NCI-H526 (cell line): ENCODE results near the gene NOP14.
"Not testable (repeated sequence)": the region's sequence is repeated elsewhere in the genome, so short reads cannot be mapped to it uniquely, and the experiment has no call there.

Experiments
- DNase-seq, 2 experiments: peaks; one replicate each; lab custom pipeline; 2025; lab: John Stamatoyannopoulos, UW

NOP14 gene

DNA sequence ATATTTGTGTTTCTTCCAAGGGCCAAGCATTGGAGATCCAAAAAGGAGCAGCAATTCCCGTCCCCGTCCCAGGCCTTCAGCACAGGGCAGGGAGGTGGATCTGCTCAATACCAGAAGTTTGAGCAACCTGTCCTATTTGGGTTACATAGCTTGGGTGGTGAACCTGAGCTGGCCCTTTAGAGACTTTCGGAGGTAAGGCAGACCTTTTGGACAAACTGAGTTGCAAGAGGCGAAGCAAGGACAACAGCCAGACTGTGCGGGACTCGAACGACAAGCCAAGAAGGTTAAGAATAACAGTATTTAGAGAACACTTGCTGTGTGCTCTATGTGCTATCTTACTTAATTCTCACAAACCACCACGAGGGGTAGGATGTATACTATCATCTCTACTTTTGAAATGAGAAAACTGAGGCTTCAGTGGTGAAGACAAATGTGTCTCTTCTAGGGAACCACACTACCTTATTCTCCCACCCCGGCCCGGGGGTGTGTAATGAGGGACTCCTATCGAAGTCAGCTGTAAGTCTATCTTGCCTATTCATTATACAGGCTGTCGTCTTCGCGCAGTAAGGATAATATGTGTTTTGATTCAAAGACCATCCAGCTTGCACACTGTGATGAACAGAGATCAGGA is 1.3 kb downstream of the NOP14 start:
- DNase-seq, result peak in 1 of 2 experiments; percentile 55

DNA sequence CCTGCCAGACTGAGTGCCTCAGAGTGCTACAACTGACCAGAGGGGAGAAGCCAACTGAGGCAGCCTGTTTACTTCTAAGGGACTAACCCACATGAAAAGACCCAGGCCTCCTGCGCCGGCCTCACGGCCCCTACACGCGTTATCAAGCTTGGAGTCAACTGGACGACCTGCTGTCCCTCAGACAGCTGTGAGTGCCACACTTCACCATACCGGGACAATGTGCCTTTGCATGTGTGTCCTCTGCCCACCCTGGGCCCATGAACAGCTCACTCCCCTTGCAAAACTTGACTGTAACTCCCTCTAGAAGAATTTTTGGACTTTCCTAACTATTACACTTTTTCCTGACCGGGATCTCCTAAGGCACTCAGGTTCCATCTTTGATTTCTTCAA is 1.8 kb downstream of the NOP14 start:
- peak in 1 of 2 experiments; percentile 62 for DNase-seq

DNA sequence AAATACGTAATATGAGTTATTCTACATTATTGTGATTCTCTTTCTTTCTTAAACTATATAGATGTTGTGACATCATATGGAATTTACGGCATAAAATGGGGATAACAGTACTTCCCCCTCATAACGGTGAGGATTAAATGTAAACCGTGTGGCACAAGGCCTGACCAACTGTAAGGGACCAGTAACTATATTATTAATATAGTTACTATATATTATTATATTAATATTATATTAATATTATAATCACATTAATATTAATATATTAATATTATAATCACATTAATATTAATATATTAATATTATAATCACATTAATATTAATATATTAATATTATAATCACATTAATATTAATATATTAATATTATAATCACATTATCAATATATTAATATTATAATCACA is 2.8 kb downstream of the NOP14 start:
- not testable (repeated sequence) for DNase-seq

DNA sequence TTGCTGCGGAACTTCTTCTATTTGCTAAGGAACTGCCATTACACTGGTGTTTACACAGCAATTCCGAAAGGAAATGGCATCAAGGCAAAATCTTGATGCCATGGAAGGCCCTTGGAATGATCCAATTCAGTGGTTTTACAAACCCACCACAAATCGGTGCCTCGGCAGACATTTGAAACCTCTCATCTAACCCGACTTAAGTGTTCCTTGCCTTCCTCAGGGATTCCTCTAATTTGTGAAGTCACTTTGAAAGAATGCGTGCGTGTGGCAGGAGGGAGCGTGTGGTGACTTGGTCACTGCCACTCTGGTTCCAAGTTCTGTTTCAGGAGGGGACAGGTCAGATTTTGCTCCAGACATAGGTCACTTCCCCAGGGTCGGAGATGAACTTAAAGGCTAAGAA is 4.8 kb downstream of the NOP14 start:
- DNase-seq, result no peak

DNA sequence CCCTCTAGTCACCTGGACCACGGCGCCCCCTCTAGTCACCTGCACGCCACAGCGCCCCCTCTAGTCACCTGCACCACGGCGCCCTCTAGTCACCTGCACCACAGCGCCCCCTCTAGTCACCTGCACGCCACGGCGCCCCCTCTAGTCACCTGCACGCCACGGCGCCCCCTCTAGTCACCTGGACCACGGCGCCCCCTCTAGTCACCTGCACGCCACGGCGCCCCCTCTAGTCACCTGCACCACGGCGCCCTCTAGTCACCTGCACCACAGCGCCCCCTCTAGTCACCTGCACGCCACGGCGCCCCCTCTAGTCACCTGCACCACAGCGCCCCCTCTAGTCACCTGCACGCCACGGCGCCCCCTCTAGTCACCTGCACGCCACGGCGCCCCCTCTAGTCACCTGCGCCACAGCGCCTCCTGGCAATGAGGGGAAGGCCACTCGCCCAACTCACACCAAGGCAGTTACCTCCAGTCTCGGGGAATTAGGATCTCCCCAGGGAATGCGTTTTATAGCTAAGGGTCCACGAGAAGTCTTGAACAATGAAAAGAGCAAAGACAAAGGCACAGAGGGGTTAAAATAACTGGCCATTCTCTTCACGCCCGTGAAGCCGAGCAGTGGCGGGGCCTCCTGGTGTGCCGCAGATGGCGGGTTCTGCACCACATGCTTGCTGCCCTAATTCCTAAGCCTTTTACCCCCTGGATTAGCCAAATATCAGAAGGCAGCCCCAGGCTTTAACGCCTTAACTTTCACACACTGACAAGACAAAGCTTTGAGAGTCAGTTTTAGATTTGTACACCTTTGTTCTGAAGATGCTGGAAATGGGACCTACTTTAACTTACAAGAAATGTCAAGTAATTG is 7.8 kb downstream of the NOP14 start:
- not testable (repeated sequence) for DNase-seq

DNA sequence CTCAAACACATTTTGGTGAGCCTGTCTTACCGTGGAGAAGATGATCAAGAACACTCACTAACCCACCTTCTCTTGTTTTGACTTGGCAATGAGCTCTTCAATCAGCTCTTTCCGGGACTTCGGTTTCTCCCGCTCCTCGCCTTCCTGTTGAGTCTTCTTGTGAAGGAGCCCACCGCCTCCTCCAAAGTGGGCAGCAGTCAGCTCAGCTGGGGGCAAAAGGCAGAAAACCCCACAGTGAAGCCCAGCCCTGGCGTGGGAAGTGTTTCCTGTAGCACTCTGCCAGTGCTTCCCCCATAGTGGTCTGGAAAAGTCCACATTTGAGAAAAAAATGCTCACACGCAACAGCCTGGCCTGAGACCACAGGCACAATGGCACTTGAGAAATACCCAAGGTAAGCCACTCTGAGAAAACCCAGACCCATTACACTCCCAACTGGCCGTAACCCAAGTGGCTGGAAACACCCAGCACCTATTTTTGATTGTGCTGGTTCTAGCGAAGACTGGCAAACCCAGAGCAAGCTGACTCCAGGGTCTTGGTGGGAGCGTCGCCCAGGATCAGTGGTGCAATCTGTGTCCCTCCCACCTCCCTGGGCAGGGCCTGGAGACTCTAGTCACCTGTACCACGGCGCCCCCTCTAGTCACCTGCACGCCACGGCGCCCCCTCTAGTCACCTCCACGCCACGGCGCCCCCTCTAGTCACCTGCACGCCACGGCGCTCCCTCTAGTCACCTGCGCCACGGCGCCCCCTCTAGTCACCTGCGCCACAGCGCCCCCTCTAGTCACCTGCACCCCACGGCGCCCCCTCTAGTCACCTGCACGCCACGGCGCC is 8.6 kb downstream of the NOP14 start:
- DNase-seq, result peak in 1 of 2 experiments; percentile 50

DNA sequence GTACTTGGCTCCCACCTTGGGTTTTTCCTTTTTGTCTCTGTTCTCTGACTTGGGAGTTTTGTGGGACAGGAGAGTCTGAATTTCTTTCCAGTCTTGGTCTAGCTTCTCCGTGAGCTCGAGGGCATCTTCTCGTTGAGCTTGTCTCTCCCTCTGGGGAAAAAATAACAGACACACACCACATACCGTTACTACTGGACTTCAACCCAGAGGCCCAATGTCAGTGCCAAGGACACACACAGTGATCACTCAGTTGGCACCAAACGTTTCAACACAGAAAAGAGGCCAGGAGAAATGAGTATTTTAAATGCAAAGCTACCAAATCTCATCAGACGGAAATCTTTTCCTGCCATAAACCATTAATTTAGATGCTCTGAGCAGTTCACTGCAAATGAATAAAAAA is 9.7 kb downstream of the NOP14 start:
- no peak for DNase-seq

DNA sequence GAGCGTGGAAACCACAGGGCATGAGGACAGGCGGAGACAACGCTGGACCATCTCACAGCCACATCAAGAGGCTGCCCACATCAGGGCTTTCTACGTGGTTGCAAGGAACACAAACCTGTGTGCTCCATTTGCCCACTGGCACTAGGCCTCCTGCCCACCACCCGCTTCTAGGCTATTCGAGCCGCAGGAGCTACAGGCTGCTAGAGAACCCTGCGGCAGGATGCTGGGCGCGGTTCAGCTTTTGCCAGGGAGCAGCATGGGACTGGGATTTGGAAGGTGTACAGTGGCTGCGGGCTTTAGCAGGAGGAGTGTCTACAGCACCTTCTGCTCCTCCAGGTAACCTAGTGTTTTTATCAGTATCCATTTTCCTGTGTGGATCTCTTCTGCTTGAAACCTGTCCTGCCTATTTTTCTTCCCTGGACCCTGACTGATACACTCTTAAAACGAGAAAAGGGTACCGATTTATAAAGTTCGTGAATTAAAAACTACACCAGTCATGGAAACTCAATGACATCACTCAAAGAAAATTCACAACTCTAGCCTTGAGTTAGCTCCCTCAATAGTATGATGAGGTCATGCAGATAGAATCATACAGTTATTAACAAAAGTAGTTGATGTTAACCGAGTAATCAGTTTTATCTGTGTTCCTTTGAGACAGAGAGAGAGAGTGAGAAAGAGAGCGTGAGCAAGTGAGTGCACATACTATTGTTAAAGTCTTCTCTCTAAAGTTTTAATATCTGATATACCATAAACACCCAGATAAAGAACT is 12.8 kb downstream of the NOP14 start:
- no peak for DNase-seq

DNA sequence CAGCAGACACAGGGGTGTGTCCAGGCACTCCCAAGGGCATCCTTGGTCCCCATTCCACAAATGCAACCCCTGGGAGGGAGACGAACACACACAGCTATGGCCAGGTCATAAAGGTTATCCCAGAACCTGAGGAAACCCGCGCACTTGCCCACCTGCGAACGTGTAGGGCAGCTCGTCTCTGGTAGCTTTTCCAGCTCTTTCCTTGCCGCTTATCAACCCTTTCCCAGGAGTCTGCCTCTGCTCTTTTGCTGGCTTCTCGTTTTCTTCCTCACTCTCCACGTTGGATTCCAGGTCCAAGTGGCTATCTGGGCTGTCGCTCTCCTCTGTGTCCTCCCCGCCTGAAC is 13.5 kb downstream of the NOP14 start:
- DNase-seq, result no peak

DNA sequence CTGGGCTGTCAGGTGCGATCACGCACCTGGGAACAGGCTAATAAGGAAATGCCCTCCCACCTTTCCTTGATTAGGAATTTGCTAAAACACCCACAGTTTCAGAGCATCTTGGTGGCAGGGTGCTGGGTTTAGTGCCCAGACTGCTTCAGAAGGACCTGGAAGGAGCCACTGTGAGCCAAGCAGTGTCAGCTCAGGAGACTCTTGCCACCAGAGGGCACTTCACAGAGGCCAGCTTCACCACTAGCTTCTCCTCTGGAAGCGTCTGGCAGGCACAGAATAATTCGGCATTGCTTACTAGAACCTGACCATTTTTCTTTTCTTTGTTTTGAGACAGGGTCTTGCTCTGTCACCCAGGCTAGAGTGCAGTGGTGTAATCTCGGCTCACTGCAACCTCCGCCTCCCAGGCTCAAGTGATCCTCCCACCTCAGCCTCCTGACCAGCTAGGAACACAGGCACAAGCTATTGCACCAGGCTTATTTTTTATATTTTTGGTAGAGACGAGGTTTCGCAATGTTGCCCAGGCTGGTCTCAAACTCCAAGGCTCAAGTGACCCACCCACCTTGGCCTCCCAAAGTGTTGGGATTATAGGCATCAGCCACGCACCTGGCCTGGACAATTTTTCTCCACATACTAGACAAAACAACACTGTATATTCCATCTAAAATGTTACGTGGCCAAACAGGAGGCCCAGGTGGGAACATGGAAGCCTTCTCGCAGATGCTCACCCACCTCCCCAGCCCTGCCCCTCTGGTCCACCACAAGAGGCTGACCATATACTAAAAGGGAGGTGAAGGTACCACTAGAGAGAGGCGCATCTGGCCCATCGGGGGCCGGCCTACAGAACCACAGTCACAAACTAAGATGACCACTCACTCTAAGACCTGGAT is 14.1 kb downstream of the NOP14 start:
- no peak for DNase-seq

DNA sequence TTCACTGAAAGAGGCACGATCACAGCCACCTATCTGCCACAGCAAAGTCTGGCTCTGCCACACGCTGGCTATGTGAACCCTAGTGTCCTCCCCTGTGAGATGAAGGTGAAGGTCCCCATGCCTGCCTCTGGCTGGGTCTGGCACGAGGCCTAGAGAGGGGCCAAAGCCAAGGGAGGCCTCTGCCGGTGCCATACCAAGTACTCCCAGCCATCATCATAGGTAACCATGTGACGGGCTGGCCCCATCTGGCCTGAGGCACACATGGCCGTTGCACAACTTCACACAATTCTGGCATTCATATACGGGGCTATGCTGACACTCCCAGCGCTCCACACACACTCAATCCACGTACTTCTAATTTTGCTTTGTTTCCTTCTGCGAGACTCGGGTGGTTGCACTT is 15.3 kb downstream of the NOP14 start:
- no peak for DNase-seq

DNA sequence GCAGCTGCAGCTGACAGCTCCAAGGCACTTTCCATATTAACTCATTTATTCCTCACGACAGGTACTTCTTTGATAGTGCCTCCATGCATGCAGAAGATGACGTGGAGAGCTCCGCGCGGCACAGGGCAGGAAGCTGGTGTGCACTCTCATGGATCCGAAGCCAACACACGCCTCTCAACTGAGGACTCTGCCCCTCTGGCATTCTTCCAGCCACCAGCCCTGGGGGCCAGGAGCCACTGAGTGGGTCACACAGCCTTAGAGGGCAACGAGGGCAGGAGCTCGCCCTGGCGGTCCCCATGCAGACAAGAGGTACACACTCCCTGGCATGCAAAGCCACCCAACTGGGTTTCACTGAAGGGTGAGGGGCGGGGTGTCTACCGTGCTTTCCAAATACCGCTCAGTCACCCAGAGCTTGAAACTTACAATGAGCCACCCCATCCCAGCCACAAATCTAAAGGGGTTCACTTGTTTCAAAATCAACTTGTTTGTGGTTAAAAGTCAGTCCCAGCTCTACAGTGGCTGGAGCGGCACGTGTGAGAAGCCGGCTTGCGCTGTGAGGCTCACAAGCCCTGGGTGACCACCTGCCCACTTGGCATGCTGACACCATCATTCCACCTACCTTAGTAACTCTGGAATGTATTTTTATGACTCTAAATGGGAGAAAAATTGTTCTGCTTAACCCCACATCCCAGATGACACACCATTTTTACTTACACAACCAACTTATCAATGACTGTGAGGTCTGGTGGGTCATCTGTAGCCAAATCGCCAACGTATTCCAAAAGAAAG is 16.2 kb downstream of the NOP14 start:
- no peak for DNase-seq

DNA sequence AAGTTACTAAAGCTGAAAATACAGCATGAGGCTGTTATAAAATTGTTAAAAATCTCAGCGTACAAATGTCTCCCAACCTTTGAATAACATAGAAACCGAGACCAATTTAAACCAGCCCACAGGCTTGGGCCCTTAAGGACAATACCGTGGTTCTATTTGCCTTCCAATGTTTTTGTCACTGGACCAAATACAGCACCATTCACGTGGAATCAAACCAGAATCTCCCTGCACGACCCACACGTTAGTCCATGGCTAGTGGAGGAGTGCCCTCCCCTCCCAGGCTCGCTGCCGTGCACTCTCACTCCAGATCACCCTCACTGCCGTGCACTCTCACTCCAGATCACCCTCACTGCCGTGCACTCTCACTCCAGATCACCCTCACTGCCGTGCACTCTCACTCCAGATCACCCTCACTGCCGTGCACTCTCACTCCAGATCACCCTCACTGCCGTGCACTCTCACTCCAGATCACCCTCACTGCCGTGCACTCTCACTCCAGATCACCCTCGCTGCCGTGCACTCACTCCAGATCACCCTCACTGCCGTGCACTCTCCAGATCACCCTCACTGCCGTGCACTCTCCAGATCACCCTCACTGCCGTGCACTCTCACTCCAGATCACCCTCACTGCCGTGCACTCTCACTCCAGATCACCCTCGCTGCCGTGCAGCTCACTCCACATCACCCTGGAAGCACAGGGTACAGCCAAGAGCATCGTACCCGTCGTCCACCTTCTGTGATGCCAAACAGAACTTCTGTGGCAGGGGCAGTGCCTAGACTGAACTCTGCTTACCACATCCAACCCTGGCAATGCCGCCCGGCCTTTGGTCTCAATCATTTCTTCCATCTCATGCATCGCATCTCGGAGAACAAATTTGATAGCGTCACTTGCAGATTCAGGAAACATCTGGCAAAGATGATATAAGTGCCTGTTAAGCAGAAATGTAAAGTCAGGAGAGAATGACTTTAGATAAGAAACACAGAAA is 17.3 kb downstream of the NOP14 start:
- not testable (repeated sequence) for DNase-seq

DNA sequence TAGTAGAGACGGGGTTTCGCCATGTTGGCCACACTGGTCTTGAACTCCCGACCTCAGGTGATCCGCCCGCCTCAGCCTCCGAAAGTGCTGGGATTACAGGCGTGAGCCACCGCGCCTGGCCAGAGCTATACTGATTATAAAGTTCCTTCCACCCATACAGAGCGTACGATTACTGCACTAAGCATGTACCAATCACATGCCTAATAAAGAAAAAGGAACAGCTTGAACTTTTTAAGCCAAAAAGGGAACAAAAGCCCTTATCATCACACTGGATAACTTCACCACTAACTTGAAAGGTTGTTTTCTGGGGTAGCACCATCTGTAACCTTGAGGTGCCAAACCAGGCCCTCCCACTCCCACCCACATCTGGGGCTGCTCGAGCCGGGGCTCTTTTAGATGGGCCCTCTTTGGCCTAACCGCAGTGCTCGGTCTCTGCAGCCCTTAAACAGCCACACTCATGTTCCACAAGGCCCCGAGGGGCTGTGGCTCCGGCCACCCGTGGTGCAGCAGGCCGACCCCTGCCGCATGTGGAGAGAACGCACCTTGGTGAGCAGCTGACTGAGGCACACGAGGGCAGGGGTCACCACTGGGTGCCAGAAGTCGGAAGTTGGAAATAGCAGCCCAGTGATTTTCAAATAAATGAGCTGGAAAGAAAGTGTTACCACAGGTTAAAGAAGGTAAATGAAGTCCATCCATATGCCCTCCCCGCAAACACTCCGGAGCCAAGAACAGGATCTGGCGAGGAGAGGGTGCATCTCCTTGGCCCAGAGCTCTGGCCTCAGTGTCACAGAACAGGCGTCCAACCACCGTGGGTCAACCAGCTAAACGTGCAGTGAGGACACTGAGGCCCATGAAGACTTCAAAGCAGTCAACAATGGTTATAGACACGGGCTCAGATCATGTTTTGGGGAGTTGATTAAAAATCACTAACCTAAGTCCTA is 18.4 kb downstream of the NOP14 start:
- no peak for DNase-seq

DNA sequence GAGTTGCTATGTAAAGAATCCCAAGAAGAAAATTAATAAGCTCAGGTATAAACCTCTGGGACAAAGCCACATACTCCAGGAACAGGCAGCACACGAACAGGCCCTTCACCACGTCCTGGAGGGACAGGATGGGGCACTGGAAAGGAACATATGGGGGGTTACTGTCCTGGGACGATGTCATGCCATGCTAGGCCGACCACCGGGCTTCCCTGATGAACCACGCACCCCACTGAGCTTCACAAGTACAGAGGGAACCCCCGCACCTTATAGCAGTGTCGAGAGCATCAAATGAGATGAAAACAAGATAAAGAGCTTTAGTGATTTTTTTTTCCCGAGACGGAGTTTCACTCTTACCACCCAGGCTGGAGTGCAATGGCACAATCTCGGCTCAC is 19.1 kb downstream of the NOP14 start:
- no peak for DNase-seq

DNA sequence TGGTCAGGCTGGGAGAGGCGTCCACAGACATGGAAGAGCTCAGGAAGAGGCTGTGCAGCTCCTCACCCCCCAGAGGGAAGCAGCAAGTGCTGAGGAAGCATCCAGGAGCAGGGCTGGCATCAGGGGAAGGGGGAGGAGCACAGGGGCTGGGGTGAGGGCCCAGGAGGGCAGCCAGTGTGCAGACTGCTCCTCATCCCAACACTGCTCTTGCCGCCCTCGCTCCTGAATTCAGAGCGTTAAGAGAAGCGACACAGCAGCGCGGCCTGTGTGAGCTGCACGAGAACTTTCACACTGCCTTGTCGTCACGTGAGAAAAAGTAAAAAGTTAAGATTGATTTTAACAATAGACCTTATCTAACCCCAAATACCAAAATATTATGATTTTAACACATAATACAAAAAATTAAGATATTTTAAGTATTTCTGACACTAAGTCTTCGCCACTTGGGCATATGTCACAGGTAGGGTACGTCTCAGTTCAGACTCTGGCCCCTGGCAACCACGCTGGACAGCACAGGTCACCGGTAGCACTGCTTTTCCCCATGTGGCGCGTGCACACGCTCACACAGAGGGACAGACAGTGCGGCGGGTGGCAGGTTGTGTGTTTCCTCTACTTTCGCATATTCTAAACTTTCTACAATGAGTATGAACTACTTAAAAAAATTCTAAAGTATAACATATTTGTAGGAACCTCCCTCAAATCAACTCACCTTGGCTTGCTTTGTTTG is 19.7 kb downstream of the NOP14 start:
- DNase-seq, result no peak
